Breast epithelium (tissue), 3 donors: ENCODE data around the gene NRXN3.

Experiments
- POLR2A ChIP-seq: fragments of 450-650 bp; IDR thresholded peaks from one replicate; pipeline ENCODE4 v1.6.1; 2016; ENCODE audit warnings: antibody characterized with exemption, mild to moderate bottlenecking, moderate library complexity
- POLR2AphosphoS5 ChIP-seq, 3 donors: sonication (generic); formaldehyde crosslinking; IDR thresholded peaks; one replicate each; pipeline ENCODE4 v1.6.1; 2017; ENCODE audit warnings: antibody characterized with exemption in 3 of 3
- TF ChIP-seq, protein P1 (sequence below), 3 donors: fragments of 450-650 bp; IDR thresholded peaks; one replicate each; pipeline ENCODE4 v1.5.1; 2016 to 2017; ENCODE audit warnings: antibody characterized with exemption in 3 of 3, mild to moderate bottlenecking in 3 of 3, moderate library complexity in 3 of 3

DNA sequence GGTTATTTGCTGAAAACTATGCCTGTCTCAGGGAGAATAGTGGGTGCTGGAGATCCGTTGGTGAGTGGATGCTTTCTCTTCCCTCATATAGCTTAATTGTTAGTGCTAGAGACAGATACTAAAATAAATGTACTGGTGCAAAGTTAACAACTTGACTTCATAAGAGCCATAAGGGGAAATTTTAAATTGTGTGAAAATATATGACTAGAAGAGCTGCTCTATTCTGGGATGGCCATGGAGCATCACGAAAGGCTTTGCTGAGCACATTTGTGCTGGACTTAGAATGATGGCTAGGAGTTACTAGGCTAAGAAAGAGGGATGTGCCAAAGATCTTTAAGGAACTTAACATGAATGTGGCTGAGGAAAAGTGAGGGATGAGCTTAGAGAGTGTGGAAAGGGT is 668.8 kb downstream of the NRXN3 start:
- TF ChIP-seq, protein P1, sequence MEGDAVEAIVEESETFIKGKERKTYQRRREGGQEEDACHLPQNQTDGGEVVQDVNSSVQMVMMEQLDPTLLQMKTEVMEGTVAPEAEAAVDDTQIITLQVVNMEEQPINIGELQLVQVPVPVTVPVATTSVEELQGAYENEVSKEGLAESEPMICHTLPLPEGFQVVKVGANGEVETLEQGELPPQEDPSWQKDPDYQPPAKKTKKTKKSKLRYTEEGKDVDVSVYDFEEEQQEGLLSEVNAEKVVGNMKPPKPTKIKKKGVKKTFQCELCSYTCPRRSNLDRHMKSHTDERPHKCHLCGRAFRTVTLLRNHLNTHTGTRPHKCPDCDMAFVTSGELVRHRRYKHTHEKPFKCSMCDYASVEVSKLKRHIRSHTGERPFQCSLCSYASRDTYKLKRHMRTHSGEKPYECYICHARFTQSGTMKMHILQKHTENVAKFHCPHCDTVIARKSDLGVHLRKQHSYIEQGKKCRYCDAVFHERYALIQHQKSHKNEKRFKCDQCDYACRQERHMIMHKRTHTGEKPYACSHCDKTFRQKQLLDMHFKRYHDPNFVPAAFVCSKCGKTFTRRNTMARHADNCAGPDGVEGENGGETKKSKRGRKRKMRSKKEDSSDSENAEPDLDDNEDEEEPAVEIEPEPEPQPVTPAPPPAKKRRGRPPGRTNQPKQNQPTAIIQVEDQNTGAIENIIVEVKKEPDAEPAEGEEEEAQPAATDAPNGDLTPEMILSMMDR (IDR thresholded peaks at IDR 0.05) = no peak
- no peak for TF ChIP-seq POLR2A
- TF ChIP-seq POLR2AphosphoS5 (IDR thresholded peaks at IDR 0.05) = no peak
